ENCODE data around the gene DYNLRB2.
A peak's percentile ranks its signal among the peaks of the same experiment; 100 is the strongest.

The DYNLRB2 gene

GRCh38 chr16:80540516-80541305 is at the start of gene DYNLRB2:
Gene DYNLRB2, plus strand, starts transcription at chr16:80540993. Its CDS starts 84 bp downstream, at chr16:80541077.
- DNase-seq: peak; percentile 93

- DNase-seq: no peak
Measured at GRCh38 chr16:80500116-80500859, 40.5 kb upstream of the DYNLRB2 start.

GRCh38 chr16:80500961-80501525 is 39.8 kb upstream of the DYNLRB2 start:
- no peak for DNase-seq

- DNase-seq: no peak
Measured at GRCh38 chr16:80503107-80503506, 37.7 kb upstream of the DYNLRB2 start.

GRCh38 chr16:80507538-80507937 is 33.3 kb upstream of the DYNLRB2 start:
- no peak for DNase-seq

- no peak for DNase-seq
Measured at GRCh38 chr16:80509872-80510271, 30.9 kb upstream of the DYNLRB2 start.

- DNase-seq: no peak
Measured at GRCh38 chr16:80511824-80512592, 28.8 kb upstream of the DYNLRB2 start.

- no peak for DNase-seq
Measured at GRCh38 chr16:80512593-80512853, 28.3 kb upstream of the DYNLRB2 start.

- DNase-seq: no peak
Measured at GRCh38 chr16:80515374-80515773, 25.4 kb upstream of the DYNLRB2 start.

GRCh38 chr16:80517846-80518245 is 22.9 kb upstream of the DYNLRB2 start:
- no peak for DNase-seq

- DNase-seq: peak; percentile 21
Measured at GRCh38 chr16:80518436-80518835, 22.4 kb upstream of the DYNLRB2 start.

- no peak for DNase-seq
Measured at GRCh38 chr16:80519189-80519588, 21.6 kb upstream of the DYNLRB2 start.

- DNase-seq: no peak
Measured at GRCh38 chr16:80525420-80525819, 15.4 kb upstream of the DYNLRB2 start.

GRCh38 chr16:80526418-80527061 is 14.3 kb upstream of the DYNLRB2 start:
- DNase-seq: peak; percentile 73

- peak; percentile 41 for DNase-seq
Measured at GRCh38 chr16:80527297-80527696, 13.5 kb upstream of the DYNLRB2 start.

- DNase-seq: no peak
Measured at GRCh38 chr16:80530479-80530878, 10.3 kb upstream of the DYNLRB2 start.

- no peak for DNase-seq
Measured at GRCh38 chr16:80536238-80536637, 4.6 kb upstream of the DYNLRB2 start.

- DNase-seq: no peak
Measured at GRCh38 chr16:80541306-80541694, 507 bp downstream of the DYNLRB2 start.

- no peak for DNase-seq
Measured at GRCh38 chr16:80543162-80543561, 2.4 kb downstream of the DYNLRB2 start.

GRCh38 chr16:80544326-80544725 is 3.5 kb downstream of the DYNLRB2 start:
- DNase-seq: no peak

GRCh38 chr16:80546249-80546648 is 5.5 kb downstream of the DYNLRB2 start:
- DNase-seq: no peak

GRCh38 chr16:80547145-80547544 is 6.4 kb downstream of the DYNLRB2 start:
- no peak for DNase-seq

GRCh38 chr16:80552277-80552676 is 11.5 kb downstream of the DYNLRB2 start:
- no peak for DNase-seq

Measured in CD4-positive, alpha-beta T cell treated with Interleukin-17A for 4 hours (primary cell).